ENCODE measurements around the gene CIDEA. TPM values are rescaled to one million over a fixed set of nuclear protein-coding genes. Genes with fewer than 3 reads are reported as not detected.

Gene CIDEA
- total RNA-seq, 6 donors from 2014 or later = not detected

DNA sequence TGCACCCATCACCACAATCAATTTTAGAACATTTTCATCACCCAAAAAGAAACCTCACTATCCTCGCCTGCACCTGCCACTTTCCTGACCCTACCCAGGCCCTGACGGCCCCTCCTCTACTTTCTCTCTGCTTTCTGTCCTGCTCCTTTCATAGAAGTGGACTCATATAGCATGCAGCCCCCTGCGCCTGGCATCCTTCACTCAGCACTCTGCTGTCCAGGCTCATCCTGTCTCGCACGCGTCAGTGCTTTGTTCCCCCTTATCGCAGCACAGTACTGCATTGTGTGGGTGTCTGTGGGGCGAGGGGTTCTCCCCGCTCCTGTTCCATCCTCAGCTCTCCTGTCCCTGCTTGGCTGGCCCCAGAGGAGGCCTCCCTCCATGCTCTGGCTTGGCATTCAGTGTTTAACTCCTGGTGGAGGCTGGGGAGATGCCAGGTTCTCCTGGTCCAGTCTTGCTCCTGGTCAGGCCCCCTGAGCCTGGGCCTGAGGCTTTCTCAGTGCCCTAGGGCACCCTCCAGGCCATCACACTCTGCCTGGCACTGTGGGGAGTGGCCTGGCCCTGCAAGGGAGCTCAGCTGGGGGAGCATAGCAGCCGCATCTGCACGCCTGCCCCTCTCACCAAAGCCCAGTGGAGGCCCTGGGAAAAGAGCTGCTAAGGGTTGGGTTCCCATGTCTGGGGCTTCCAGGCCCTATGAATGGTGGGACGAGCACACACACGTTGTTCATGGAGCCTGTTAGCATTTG is 47.3 kb downstream of the CIDEA start:
- H3K4me1 ChIP-seq = peaks cover 0 to 1% (median 0%) of the 10 kb centered on the region in 4 donors
- DNase-seq = no peak
- no peaks in the 10 kb centered on the region for H3K9me3 ChIP-seq
- H3K36me3 ChIP-seq = no peaks in the 10 kb centered on the region
- no peak overlapping the region for H3K4me3 ChIP-seq
- TF ChIP-seq, protein P1, sequence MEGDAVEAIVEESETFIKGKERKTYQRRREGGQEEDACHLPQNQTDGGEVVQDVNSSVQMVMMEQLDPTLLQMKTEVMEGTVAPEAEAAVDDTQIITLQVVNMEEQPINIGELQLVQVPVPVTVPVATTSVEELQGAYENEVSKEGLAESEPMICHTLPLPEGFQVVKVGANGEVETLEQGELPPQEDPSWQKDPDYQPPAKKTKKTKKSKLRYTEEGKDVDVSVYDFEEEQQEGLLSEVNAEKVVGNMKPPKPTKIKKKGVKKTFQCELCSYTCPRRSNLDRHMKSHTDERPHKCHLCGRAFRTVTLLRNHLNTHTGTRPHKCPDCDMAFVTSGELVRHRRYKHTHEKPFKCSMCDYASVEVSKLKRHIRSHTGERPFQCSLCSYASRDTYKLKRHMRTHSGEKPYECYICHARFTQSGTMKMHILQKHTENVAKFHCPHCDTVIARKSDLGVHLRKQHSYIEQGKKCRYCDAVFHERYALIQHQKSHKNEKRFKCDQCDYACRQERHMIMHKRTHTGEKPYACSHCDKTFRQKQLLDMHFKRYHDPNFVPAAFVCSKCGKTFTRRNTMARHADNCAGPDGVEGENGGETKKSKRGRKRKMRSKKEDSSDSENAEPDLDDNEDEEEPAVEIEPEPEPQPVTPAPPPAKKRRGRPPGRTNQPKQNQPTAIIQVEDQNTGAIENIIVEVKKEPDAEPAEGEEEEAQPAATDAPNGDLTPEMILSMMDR (IDR thresholded peaks at IDR 0.05) = no peak
- TF ChIP-seq POLR2A (IDR thresholded peaks at IDR 0.05) (no peak), POLR2AphosphoS5 (IDR thresholded peaks at IDR 0.05) (no peak), EP300 (IDR thresholded peaks at IDR 0.05) (no peak)
- 76 to 90% methylated on average over 12 to 13 of the region's 13 CpGs for WGBS, 2 donors
- no peak overlapping the region for H3K27ac ChIP-seq
- H3K27me3 ChIP-seq = peaks cover 0 to 3% (median 0%) of the 10 kb centered on the region in 4 donors
- no peak for ATAC-seq (ENCODE audit: low FRiP score in 2 of 2)

DNA sequence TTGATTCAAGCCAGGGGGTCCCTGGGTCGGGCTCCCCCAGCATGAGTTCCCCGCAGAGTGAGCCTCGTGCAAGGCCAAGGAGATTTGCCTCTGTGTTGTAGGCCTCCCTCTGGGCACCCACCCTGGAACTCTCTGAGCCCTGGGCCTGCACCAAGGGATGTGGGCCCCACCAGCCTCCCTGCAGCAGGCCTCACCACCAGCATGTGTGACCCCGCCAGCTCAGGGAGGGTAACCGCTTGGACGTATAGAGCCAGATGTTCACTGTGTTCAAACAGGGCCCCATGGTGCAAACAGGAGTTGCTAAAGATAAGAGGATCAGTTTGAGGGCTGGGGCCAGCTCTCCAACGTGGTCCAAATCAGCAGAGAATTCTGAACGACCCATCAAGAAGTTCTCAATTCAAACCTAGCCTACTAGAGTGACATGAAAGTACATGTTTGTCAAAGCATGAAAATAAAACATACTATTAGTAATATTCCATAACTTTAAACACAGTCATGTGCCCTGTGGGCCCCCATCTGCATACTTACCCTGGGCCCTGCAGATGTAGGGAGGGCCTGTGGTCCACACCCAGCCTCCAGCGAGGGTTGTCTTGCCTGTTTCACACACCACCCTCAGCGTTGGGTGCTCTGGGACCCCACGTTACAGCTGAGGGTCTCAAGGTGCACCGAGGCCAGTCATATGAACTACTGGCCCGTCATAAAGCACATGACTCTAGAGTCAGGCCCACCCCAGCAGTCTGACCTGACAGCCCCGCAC is 48.4 kb downstream of the CIDEA start:
- H3K27me3 ChIP-seq = peaks cover 0 to 4% (median 0%) of the 10 kb centered on the region in 4 donors
- no peak for TF ChIP-seq POLR2AphosphoS5 (IDR thresholded peaks at IDR 0.05)
- no peak for TF ChIP-seq POLR2A (IDR thresholded peaks at IDR 0.05)
- TF ChIP-seq EP300 (IDR thresholded peaks at IDR 0.05) = no peak
- TF ChIP-seq, protein P1 (IDR thresholded peaks at IDR 0.05) = no peak
- WGBS, 2 donors = 63 to 88% methylated on average over 5 to 12 of the region's 14 CpGs
- DNase-seq (no peak), ATAC-seq (ENCODE audit: low FRiP score in 2 of 2) (no peak)
- no peak overlapping the region for H3K27ac ChIP-seq
- H3K4me1 ChIP-seq = peaks cover 4 to 11% (median 8%) of the 10 kb centered on the region in 4 donors
- H3K36me3 ChIP-seq = no peaks in the 10 kb centered on the region
- no peaks in the 10 kb centered on the region for H3K9me3 ChIP-seq
- no peak overlapping the region for H3K4me3 ChIP-seq

DNA sequence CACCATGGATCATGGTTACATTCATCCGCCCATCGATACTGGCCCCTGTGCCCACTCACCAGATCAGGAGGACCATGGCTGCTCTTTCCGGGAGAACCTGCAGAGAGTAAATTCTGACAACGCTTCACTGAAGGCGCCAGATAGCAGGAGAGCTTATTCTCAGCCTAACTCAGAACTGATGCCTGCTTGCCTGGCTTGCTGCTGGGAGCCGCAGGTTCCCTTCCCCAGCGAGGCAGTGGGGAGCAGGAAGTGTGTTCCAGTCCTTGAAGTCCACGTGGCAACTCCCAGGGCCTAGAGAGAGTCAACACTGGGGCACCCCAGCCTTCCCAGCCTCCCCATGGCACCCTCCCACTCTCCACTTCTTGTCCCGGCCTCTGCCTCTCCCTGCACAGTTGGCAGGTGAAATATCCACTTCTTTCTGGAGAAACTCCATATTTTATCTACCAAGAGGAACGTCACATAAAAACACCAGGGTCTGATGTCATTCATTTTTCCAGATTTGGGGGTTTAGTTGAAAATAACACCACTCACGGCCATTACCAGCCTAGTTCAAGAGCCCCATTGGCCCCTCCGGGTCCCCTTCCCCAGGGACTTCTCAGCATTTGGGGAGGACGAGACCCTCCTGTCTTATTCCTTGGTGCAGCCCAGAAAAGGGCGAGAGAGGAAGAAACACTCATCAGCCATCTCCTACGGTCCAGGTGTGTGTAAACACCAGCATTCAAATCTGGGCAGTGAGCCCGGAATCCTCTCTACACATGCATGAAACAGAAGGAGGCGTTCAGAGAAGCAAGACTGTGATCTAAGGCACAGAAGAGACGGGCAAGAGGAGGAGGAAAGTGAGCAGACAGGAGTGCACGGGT is 50.4 kb downstream of the CIDEA start:
- H3K9me3 ChIP-seq = no peaks in the 10 kb centered on the region
- H3K36me3 ChIP-seq = peaks cover 0 to 2% (median 0%) of the 10 kb centered on the region in 4 donors
- peaks cover 0 to 16% (median 0%) of the 10 kb centered on the region in 4 donors for H3K27me3 ChIP-seq
- 63 to 68% methylated on average over 19 of the region's 19 CpGs for WGBS, 2 donors
- no peak for TF ChIP-seq POLR2A (IDR thresholded peaks at IDR 0.05)
- H3K4me3 ChIP-seq = no peak overlapping the region
- H3K27ac ChIP-seq = no peak overlapping the region
- no peak for ATAC-seq (ENCODE audit: low FRiP score in 2 of 2)
- peak in 1 of 2 donors; percentile 72 for DNase-seq
- peaks cover 9 to 24% (median 17%) of the 10 kb centered on the region in 4 donors for H3K4me1 ChIP-seq

DNA sequence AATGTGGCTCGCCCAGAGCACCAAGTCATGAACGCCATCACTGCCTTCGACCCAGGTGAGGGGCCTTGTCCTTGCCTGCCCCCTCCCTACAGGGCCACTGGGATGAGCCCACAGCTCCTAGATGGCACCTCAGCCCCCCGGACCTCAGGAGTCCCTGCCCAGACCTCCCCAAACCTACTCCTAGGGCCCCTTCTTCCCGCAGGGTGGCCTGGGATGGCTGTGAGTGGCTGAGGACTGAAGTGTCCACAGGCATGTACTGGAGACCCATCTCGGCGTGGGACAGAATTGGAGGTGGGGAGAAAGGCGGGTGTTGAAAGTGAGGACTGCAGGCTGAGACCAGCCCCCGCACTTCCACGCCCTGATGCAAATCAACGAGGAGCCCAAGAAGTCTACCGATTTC is 51.0 kb downstream of the CIDEA start:
- Histone ChIP-seq H3K4me3 (no peak overlapping the region), H3K9me3 (no peaks in the 10 kb centered on the region), H3K36me3 (peaks cover 0 to 6% (median 0%) of the 10 kb centered on the region in 4 donors), H3K27me3 (peaks cover 0 to 16% (median 0%) of the 10 kb centered on the region in 4 donors), H3K4me1 (peaks cover 15 to 30% (median 23%) of the 10 kb centered on the region in 4 donors), H3K27ac (no peak overlapping the region)
- 76 to 91% methylated on average over 11 to 12 of the region's 12 CpGs for WGBS, 2 donors
- no peak for DNase-seq
- TF ChIP-seq POLR2AphosphoS5 (IDR thresholded peaks at IDR 0.05) (no peak), POLR2A (IDR thresholded peaks at IDR 0.05) (no peak)
- no peak for ATAC-seq (ENCODE audit: low FRiP score in 2 of 2)

DNA sequence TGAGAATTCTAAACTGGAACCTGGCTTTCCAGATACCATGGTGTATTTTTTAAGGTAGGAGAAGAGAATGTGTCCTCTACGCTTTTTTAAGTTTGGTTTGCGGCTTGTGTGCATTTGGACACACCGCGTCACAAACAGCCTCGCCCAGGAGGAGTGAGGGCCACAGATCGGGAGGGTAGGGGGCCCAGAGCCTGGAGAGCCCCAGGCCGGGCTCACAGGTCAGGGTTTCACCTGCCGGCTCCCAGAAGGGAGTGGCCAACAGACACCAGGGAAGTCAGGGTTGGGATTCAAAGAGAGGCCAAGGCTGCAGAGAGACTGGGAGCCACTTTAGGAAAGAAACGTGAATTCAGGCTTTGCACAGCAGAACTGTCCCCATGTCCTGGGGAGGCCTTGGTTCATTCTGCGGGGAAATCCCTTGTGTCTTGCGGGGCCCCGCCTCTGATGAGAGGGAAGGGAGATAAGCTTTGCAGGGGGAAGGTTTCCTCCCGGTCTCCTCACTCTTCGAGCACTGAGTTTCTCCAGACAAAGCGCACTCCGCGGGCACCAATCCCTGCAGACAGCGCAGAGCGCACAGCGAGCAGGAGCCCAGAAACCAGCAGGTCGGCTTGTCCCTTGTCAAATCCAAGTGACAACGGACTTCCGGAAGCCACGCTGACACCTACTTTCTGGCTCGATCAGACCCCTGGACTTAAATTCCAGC is 51.9 kb downstream of the CIDEA start:
- peaks cover 0 to 16% (median 0%) of the 10 kb centered on the region in 4 donors for H3K27me3 ChIP-seq
- no peak overlapping the region for H3K27ac ChIP-seq
- peaks cover 0 to 14% (median 4%) of the 10 kb centered on the region in 4 donors for H3K36me3 ChIP-seq
- TF ChIP-seq POLR2A (IDR thresholded peaks at IDR 0.05) (no peak), POLR2AphosphoS5 (IDR thresholded peaks at IDR 0.05) (no peak), EP300 (IDR thresholded peaks at IDR 0.05) (no peak)
- TF ChIP-seq, protein P1 (IDR thresholded peaks at IDR 0.05) = no peak
- H3K4me3 ChIP-seq = no peak overlapping the region
- 83 to 90% methylated on average over 24 to 25 of the region's 25 CpGs for WGBS, 2 donors
- ATAC-seq (ENCODE audit: low FRiP score in 2 of 2) (no peak), DNase-seq (no peak)
- H3K9me3 ChIP-seq = no peaks in the 10 kb centered on the region
- H3K4me1 ChIP-seq = peaks cover 21 to 30% (median 26%) of the 10 kb centered on the region in 4 donors

Data from upper lobe of left lung (tissue), 6 donors.